ENCODE data around the gene BCAP31. TPM values are rescaled to one million over a fixed set of nuclear protein-coding genes. Genes with fewer than 3 reads are reported as not detected.

BCAP31 gene
- total RNA-seq, 4 donors from 2014 or later, result 86.6 to 177 (median 102) TPM

- H3K27me3 ChIP-seq, result peaks cover 0 to 12% of the 10 kb centered on the region in 2 donors
Observed at GRCh38 chrX:153667956-153668396, 56.2 kb downstream of the BCAP31 start.

GRCh38 chrX:153667281-153667955 lies 56.8 kb downstream of the BCAP31 start:
- Histone ChIP-seq H3K4me1 (no peaks in the 10 kb centered on the region), H3K36me3 (no peaks in the 10 kb centered on the region), H3K27me3 (peaks cover 0 to 17% of the 10 kb centered on the region in 2 donors), H3K9me3 (no peaks in the 10 kb centered on the region), H3K4me3 (no peak overlapping the region), H3K27ac (no peak overlapping the region)
- intact Hi-C loops (cut with DNase I; ENCODE audit: low total_unique reads), result loop anchor here (10.0 kb wide), 1 partner anchor 113 kb away; no protein-coding TSS in a partner anchor
- no peak for DNase-seq
- TF ChIP-seq CTCF (IDR thresholded peaks at IDR 0.05) (no peak), POLR2A (IDR thresholded peaks at IDR 0.05) (no peak)

More at GRCh38 chrX:153667956-153668396, 56.2 kb downstream of the BCAP31 start:
- Histone ChIP-seq H3K4me1 (no peaks in the 10 kb centered on the region), H3K27ac (no peak overlapping the region), H3K9me3 (no peaks in the 10 kb centered on the region), H3K36me3 (no peaks in the 10 kb centered on the region), H3K4me3 (no peak overlapping the region)
- TF ChIP-seq CTCF (IDR thresholded peaks at IDR 0.05) (peak; percentile 36 to 64 (median 58)), POLR2A (IDR thresholded peaks at IDR 0.05) (no peak)
- intact Hi-C loops (cut with DNase I; ENCODE audit: low total_unique reads), result loop anchor here (10.0 kb wide), 1 partner anchor 113 kb away; no protein-coding TSS in a partner anchor
- peak; percentile 70 to 77 for DNase-seq

- no peaks in the 10 kb centered on the region for H3K4me1 ChIP-seq
- no peaks in the 10 kb centered on the region for H3K36me3 ChIP-seq
- H3K27ac ChIP-seq, result no peak overlapping the region
- H3K4me3 ChIP-seq, result no peak overlapping the region
- intact Hi-C loops (cut with DNase I; ENCODE audit: low total_unique reads), result loop anchor here (10.0 kb wide), 1 partner anchor 111 kb away; no protein-coding TSS in a partner anchor
- TF ChIP-seq CTCF (IDR thresholded peaks at IDR 0.05) (no peak), POLR2A (IDR thresholded peaks at IDR 0.05) (no peak)
- DNase-seq, result no peak
- H3K27me3 ChIP-seq, result peaks cover 0 to 26% of the 10 kb centered on the region in 2 donors
- no peaks in the 10 kb centered on the region for H3K9me3 ChIP-seq
Observed at GRCh38 chrX:153665726-153666306, 58.4 kb downstream of the BCAP31 start.

- Histone ChIP-seq H3K36me3 (no peaks in the 10 kb centered on the region), H3K27ac (no peak overlapping the region), H3K4me1 (no peaks in the 10 kb centered on the region), H3K27me3 (peaks cover 0 to 26% of the 10 kb centered on the region in 2 donors), H3K4me3 (no peak overlapping the region), H3K9me3 (no peaks in the 10 kb centered on the region)
- no peak for DNase-seq
- intact Hi-C loops (cut with DNase I; ENCODE audit: low total_unique reads), result loop anchor here (10.0 kb wide), 1 partner anchor 107 kb away; no protein-coding TSS in a partner anchor
- peak in 2 of 4 experiments; percentile 28 for TF ChIP-seq CTCF (IDR thresholded peaks at IDR 0.05)
- TF ChIP-seq POLR2A (IDR thresholded peaks at IDR 0.05), result no peak
Observed at GRCh38 chrX:153662266-153662665, 61.9 kb downstream of the BCAP31 start.

- intact Hi-C loops (cut with DNase I; ENCODE audit: low total_unique reads), result no loop called here
- peaks cover 0 to 26% of the 10 kb centered on the region in 2 donors for H3K27me3 ChIP-seq
- H3K4me1 ChIP-seq, result no peaks in the 10 kb centered on the region
- DNase-seq, result no peak
- no peaks in the 10 kb centered on the region for H3K36me3 ChIP-seq
- H3K4me3 ChIP-seq, result no peak overlapping the region
- no peak overlapping the region for H3K27ac ChIP-seq
- H3K9me3 ChIP-seq, result no peaks in the 10 kb centered on the region
- no peak for TF ChIP-seq POLR2A (IDR thresholded peaks at IDR 0.05)
- TF ChIP-seq CTCF (IDR thresholded peaks at IDR 0.05), result no peak
Observed at GRCh38 chrX:153659268-153659667, 64.9 kb downstream of the BCAP31 start.
